ENCODE measurements around the gene PACRG. TPM values are rescaled to one million over a fixed set of nuclear protein-coding genes. Genes with fewer than 3 reads are reported as not detected.
A peak's percentile ranks its signal among the peaks of the same experiment; 100 is the strongest.

Gene PACRG
- total RNA-seq, 1 experiment from 2014 or later = 0.59 TPM

DNA sequence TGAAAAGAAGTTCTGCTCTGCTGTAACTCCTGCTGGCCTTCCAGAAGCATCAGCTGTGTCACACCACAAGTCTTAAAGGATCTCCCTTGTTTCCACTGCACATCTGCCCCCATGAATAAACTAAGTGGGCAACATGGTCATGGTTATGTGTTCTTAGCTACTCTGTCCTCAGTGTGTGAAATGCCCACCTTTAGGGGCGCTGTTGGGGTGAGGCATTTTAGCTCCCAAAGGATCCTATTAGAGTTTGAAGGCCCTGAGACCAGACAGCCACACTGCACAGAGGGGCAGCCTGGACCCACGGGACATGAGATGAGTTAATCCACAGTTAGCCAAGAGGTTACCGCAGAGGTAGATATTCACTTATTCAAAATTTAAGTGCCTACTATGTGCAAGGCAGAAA is 392.4 kb downstream of the PACRG start:
- ChIA-PET CTCF (no interaction called here), POLR2A (no interaction called here)
- H3K36me3 ChIP-seq (ENCODE audit: control insufficient read depth, insufficient read depth, low read length) = no peaks in the 10 kb centered on the region
- intact Hi-C loops (cut with micrococcal nuclease; ENCODE audit: unreplicated experiment) (no loop called here), in situ Hi-C loops (cut with HindIII; ENCODE audit: low pct_unique_long_range_greater_than_20kb, low sequenced_read_pairs) (no loop called here)
- no peak overlapping the region for H3K27ac ChIP-seq (ENCODE audit: low read length)
- H3K9me3 ChIP-seq (ENCODE audit: control insufficient read depth, insufficient read depth, low read depth, low read length) = no peaks in the 10 kb centered on the region
- H3K4me1 ChIP-seq (ENCODE audit: control insufficient read depth, insufficient read depth, low read length) = no peaks in the 10 kb centered on the region
- no peak for DNase-seq (ENCODE audit: low read depth, low spot score)
- no TSS peak for BruUV-seq (replicated peaks)
- no peak overlapping the region for H3K4me3 ChIP-seq (ENCODE audit: low read depth in 2 of 2, low read length in 2 of 2)
- TF ChIP-seq, protein P1, sequence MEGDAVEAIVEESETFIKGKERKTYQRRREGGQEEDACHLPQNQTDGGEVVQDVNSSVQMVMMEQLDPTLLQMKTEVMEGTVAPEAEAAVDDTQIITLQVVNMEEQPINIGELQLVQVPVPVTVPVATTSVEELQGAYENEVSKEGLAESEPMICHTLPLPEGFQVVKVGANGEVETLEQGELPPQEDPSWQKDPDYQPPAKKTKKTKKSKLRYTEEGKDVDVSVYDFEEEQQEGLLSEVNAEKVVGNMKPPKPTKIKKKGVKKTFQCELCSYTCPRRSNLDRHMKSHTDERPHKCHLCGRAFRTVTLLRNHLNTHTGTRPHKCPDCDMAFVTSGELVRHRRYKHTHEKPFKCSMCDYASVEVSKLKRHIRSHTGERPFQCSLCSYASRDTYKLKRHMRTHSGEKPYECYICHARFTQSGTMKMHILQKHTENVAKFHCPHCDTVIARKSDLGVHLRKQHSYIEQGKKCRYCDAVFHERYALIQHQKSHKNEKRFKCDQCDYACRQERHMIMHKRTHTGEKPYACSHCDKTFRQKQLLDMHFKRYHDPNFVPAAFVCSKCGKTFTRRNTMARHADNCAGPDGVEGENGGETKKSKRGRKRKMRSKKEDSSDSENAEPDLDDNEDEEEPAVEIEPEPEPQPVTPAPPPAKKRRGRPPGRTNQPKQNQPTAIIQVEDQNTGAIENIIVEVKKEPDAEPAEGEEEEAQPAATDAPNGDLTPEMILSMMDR (IDR thresholded peaks at IDR 0.05) = peak; percentile 27
- no peak for TF ChIP-seq SIN3A (IDR thresholded peaks at IDR 0.05; ENCODE audit: borderline replicate concordance, insufficient read depth, low read depth, low read length)
- ATAC-seq = no peak
- no peaks in the 10 kb centered on the region; the same call in 1 of the 2 replicates for H3K27me3 ChIP-seq (ENCODE audit: control insufficient read depth, insufficient read depth, low read length)

DNA sequence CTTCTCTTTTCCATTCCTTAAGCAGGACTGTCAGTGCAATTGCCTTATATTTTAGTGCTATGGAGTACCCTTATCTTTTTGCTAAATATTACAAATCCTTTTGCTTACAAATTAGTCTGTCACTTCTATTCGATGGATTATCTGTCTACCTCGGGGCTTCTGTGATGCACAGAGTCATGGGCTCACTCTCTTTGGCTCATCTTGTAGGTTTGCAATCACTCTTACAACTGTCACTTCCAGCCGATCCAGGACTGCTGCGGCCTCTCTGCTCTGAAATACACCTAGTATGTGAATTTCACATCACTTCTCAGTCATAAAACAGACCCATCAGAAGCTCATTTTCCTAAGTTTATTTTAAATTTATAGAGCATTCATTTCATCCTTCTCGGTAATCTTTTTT is 393.5 kb downstream of the PACRG start:
- H3K4me1 ChIP-seq (ENCODE audit: control insufficient read depth, insufficient read depth, low read length) = no peaks in the 10 kb centered on the region
- ChIA-PET CTCF (no interaction called here), POLR2A (no interaction called here)
- no peaks in the 10 kb centered on the region; the same call in 1 of the 2 replicates for H3K27me3 ChIP-seq (ENCODE audit: control insufficient read depth, insufficient read depth, low read length)
- ATAC-seq (no peak), DNase-seq (ENCODE audit: low read depth, low spot score) (no peak)
- intact Hi-C loops (cut with micrococcal nuclease; ENCODE audit: unreplicated experiment) = no loop called here
- H3K9me3 ChIP-seq (ENCODE audit: control insufficient read depth, insufficient read depth, low read depth, low read length) = no peaks in the 10 kb centered on the region
- no peaks in the 10 kb centered on the region for H3K36me3 ChIP-seq (ENCODE audit: control insufficient read depth, insufficient read depth, low read length)
- BruUV-seq (replicated peaks) = no TSS peak
- H3K27ac ChIP-seq (ENCODE audit: low read length) = no peak overlapping the region
- H3K4me3 ChIP-seq (ENCODE audit: low read depth in 2 of 2, low read length in 2 of 2) = no peak overlapping the region
- TF ChIP-seq POLR2AphosphoS5 (IDR thresholded peaks at IDR 0.05; ENCODE audit: low read depth, low read length) = no peak
- no peak for TF ChIP-seq SIN3A (IDR thresholded peaks at IDR 0.05; ENCODE audit: borderline replicate concordance, insufficient read depth, low read depth, low read length)
- TF ChIP-seq, protein P1 (IDR thresholded peaks at IDR 0.05) = no peak
- in situ Hi-C loops (cut with HindIII; ENCODE audit: low pct_unique_long_range_greater_than_20kb, low sequenced_read_pairs) = no loop called here

DNA sequence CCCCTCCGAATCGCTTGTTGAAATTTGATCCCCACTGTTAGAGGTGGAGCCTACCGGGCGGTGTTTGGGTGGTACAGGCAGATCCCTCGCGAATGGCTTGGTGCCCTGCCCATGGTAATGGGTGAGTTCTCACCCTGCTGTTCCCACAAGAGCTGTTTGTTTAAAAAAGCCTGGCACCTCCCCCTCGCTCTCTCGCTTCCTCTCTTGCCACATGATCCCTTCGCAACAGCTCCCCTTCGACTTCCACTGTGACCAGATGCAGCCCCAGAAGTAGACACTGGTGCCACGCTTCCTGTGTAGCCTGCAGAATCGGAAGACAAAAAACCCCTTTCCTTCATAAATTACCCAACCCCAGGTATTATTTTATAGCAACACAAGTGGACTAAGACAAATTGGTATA is 394.6 kb downstream of the PACRG start:
- in situ Hi-C loops (cut with HindIII; ENCODE audit: low pct_unique_long_range_greater_than_20kb, low sequenced_read_pairs) (no loop called here), intact Hi-C loops (cut with micrococcal nuclease; ENCODE audit: unreplicated experiment) (no loop called here)
- DNase-seq (ENCODE audit: low read depth, low spot score) (no peak), ATAC-seq (no peak)
- no TSS peak for BruUV-seq (replicated peaks)
- H3K27ac ChIP-seq (ENCODE audit: low read length) = no peak overlapping the region
- CTCF ChIA-PET = no interaction called here
- TF ChIP-seq SIN3A (IDR thresholded peaks at IDR 0.05; ENCODE audit: borderline replicate concordance, insufficient read depth, low read depth, low read length) (no peak), TCF7L2 (IDR thresholded peaks at IDR 0.05; ENCODE audit: low read depth, low read length) (no peak), POLR2AphosphoS5 (IDR thresholded peaks at IDR 0.05; ENCODE audit: low read depth, low read length) (no peak)
- TF ChIP-seq, protein P1 (IDR thresholded peaks at IDR 0.05) = no peak
- TF ChIP-seq, protein P2, sequence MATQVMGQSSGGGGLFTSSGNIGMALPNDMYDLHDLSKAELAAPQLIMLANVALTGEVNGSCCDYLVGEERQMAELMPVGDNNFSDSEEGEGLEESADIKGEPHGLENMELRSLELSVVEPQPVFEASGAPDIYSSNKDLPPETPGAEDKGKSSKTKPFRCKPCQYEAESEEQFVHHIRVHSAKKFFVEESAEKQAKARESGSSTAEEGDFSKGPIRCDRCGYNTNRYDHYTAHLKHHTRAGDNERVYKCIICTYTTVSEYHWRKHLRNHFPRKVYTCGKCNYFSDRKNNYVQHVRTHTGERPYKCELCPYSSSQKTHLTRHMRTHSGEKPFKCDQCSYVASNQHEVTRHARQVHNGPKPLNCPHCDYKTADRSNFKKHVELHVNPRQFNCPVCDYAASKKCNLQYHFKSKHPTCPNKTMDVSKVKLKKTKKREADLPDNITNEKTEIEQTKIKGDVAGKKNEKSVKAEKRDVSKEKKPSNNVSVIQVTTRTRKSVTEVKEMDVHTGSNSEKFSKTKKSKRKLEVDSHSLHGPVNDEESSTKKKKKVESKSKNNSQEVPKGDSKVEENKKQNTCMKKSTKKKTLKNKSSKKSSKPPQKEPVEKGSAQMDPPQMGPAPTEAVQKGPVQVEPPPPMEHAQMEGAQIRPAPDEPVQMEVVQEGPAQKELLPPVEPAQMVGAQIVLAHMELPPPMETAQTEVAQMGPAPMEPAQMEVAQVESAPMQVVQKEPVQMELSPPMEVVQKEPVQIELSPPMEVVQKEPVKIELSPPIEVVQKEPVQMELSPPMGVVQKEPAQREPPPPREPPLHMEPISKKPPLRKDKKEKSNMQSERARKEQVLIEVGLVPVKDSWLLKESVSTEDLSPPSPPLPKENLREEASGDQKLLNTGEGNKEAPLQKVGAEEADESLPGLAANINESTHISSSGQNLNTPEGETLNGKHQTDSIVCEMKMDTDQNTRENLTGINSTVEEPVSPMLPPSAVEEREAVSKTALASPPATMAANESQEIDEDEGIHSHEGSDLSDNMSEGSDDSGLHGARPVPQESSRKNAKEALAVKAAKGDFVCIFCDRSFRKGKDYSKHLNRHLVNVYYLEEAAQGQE (IDR thresholded peaks at IDR 0.05; ENCODE audit: insufficient read depth in 1 of 2, low read depth in 2 of 2, low read length in 1 of 2) = no peak
- no peaks in the 10 kb centered on the region for H3K4me1 ChIP-seq (ENCODE audit: control insufficient read depth, insufficient read depth, low read length)
- H3K36me3 ChIP-seq (ENCODE audit: control insufficient read depth, insufficient read depth, low read length) = no peaks in the 10 kb centered on the region
- POLR2A ChIA-PET = no interaction called here
- no peak overlapping the region for H3K4me3 ChIP-seq (ENCODE audit: low read depth in 2 of 2, low read length in 2 of 2)
- H3K9me3 ChIP-seq (ENCODE audit: control insufficient read depth, insufficient read depth, low read depth, low read length) = no peaks in the 10 kb centered on the region
- no peaks in the 10 kb centered on the region; the same call in 1 of the 2 replicates for H3K27me3 ChIP-seq (ENCODE audit: control insufficient read depth, insufficient read depth, low read length)
